Mucosa of descending colon (tissue), 3 donors: ENCODE measurements around the gene CSK. TPM values are rescaled to one million over a fixed set of nuclear protein-coding genes. Genes with fewer than 3 reads are reported as not detected.

Source experiments
- ATAC-seq: fragments of 200-7000 bp; cut with Tn5 transposase; one replicate; pipeline ENCODE4 v1.9.1; 2020; ENCODE audit warnings: mild to moderate bottlenecking, moderate library complexity
- DNase-seq, 3 donors: peaks; one replicate each; pipeline ENCODE4 v3.0.0-alpha.2; 2020
- H3K36me3 ChIP-seq: fragments of 200-600 bp; one replicate; pipeline ENCODE4 v1.8.0; 2021; ENCODE audit warnings: low read depth, mild to moderate bottlenecking
- H3K4me1 ChIP-seq: fragments of 200-600 bp; one replicate; pipeline ENCODE4 v1.8.0; 2021; ENCODE audit warnings: low read depth, mild to moderate bottlenecking
- H3K4me3 ChIP-seq: fragments of 200-600 bp; one replicate; pipeline ENCODE4 v1.8.0; 2021; ENCODE audit warnings: mild to moderate bottlenecking
- H3K9me3 ChIP-seq: fragments of 200-600 bp; one replicate; pipeline ENCODE4 v1.8.0; 2021; ENCODE audit warnings: mild to moderate bottlenecking
- intact Hi-C, 2 donors: fragments of 100-400 bp; cut with DNase I in 1 of 2; cut with micrococcal nuclease in 1 of 2; formaldehyde crosslinking; loops; one replicate each; pipeline versions ENCODE4 v1.11.0 to v1.11.1; 2022; cut with DNase I, micrococcal nuclease
- total RNA-seq, 3 donors: library from RNA; stranded (reverse); fragmentation: NEBNext Ultra II Directional in 2 of 3; extraction: Animal tissue kit (Norgen Biotek cat#: 25700) in 2 of 3; gene quantifications; one replicate each; pipeline versions ENCODE4 v1.2.1 to v1.2.4, GENCODE V29; 2021 to 2023
- TF ChIP-seq, protein P1 (sequence below): fragments of 200-600 bp; IDR thresholded peaks from one replicate; pipeline ENCODE4 v1.8.0; 2022; ENCODE audit warnings: antibody characterized with exemption, mild to moderate bottlenecking
- donor health status: DM: no; HTN: no; CAD: no; lungs with moderate emphysema.
- donor health status: DM: no; HTN: no; CAD: no.
- donor health status: DM: no; HTN: yes; CAD: no.

The CSK gene
- total RNA-seq, 3 donors from 2014 or later: 66.2 to 103 (median 90.5) TPM

DNA sequence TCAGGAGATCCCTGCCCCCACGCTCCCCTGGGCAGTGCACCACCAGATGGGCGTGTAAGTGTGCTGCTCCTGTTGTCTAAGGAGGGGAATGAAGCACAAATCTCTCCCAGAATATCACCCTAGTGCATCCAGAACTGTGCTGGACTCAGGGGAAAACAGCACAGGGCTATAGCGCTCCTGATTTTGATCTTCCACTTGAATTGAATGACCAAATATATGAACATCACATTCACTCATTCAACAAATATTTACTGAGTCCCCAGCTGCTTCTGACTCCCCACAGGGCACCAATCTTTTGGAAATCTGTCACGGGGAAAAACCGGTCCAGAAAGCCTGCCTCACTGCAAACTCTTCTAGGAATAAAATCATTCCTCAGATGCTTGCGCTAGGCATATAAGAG, 47.0 kb downstream of the CSK start:
- ATAC-seq (no peak), DNase-seq (no peak)
- no peak overlapping the region for H3K4me3 ChIP-seq
- intact Hi-C loops: no loop called here
- H3K4me1 ChIP-seq: peaks cover 7% of the 10 kb centered on the region
- no peaks in the 10 kb centered on the region for H3K36me3 ChIP-seq
- no peaks in the 10 kb centered on the region for H3K9me3 ChIP-seq
- TF ChIP-seq, protein P1, sequence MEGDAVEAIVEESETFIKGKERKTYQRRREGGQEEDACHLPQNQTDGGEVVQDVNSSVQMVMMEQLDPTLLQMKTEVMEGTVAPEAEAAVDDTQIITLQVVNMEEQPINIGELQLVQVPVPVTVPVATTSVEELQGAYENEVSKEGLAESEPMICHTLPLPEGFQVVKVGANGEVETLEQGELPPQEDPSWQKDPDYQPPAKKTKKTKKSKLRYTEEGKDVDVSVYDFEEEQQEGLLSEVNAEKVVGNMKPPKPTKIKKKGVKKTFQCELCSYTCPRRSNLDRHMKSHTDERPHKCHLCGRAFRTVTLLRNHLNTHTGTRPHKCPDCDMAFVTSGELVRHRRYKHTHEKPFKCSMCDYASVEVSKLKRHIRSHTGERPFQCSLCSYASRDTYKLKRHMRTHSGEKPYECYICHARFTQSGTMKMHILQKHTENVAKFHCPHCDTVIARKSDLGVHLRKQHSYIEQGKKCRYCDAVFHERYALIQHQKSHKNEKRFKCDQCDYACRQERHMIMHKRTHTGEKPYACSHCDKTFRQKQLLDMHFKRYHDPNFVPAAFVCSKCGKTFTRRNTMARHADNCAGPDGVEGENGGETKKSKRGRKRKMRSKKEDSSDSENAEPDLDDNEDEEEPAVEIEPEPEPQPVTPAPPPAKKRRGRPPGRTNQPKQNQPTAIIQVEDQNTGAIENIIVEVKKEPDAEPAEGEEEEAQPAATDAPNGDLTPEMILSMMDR: no peak

DNA sequence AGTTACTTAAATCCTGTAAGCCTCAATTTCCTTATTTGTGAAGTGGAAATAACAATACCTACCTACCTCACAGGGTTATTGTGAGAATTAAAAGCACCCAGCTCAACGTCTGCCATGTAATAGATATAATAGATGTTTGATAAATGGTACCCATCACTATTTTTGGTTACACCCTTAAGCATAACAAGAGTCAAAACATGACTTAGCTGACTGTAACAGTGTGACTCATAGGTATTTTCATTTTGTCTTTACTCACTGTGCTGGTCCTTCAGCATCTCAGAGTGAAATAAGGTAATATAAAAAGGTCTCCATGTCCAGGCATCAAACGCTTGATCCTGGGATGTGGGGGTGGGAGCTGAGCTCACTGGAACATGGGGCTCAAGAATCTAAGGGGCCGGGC, 47.6 kb downstream of the CSK start:
- DNase-seq: no peak
- TF ChIP-seq, protein P1: no peak
- ATAC-seq: no peak

DNA sequence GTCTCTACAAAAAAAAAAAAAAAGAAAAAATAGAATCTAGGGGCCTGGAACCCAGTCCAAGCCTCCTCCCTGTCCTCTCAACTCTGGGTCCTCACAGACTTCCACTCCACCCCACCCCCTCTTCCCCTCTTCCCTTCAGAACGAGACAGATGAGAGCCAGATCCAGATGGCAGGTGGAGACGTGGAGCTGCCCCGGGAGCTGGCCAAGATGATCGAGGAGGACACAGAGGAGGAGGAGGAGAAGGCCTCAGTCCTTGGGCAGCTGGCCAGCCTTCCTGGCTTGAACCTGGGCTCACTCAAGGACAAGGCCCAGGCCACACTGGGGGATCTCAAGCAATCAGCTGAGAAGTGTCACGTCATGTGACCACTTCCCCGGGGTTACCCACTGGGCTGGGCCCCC, 48.1 kb downstream of the CSK start:
- Histone ChIP-seq H3K4me3 (no peak overlapping the region), H3K9me3 (no peaks in the 10 kb centered on the region), H3K4me1 (peaks cover 7% of the 10 kb centered on the region), H3K36me3 (no peaks in the 10 kb centered on the region)
- DNase-seq (no peak), ATAC-seq (no peak)
- TF ChIP-seq, protein P1: no peak
- intact Hi-C loops: no loop called here

More for the DNA sequence above, 47.6 kb downstream of the CSK start:
- H3K4me3 ChIP-seq: no peak overlapping the region
- peaks cover 7% of the 10 kb centered on the region for H3K4me1 ChIP-seq
- no peaks in the 10 kb centered on the region for H3K9me3 ChIP-seq
- intact Hi-C loops: no loop called here
- no peaks in the 10 kb centered on the region for H3K36me3 ChIP-seq

DNA sequence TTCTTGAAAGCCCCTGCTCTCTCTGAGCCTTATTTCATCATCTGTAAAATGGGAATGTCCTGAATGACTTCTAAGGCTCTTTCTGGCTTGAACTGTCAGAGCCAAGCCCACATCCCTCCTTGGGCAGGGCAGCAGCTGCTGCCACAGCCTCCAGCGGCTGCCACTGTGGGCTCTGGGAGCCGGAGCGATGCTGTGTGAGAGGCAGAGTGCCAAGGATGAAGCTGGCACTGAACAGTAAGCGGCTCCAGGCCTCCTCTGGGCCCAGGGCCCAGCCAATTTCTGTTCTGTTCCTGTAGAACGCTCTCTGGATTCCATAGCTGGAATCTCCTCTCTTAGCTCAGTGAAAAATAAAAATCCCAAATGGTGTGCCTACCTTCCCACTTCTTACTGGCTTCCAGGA, 49.0 kb downstream of the CSK start:
- no peak for ATAC-seq
- Histone ChIP-seq H3K9me3 (no peaks in the 10 kb centered on the region), H3K36me3 (no peaks in the 10 kb centered on the region), H3K4me3 (no peak overlapping the region), H3K4me1 (peaks cover 7% of the 10 kb centered on the region)
- DNase-seq: no peak
- TF ChIP-seq, protein P1: no peak
- intact Hi-C loops: no loop called here

DNA sequence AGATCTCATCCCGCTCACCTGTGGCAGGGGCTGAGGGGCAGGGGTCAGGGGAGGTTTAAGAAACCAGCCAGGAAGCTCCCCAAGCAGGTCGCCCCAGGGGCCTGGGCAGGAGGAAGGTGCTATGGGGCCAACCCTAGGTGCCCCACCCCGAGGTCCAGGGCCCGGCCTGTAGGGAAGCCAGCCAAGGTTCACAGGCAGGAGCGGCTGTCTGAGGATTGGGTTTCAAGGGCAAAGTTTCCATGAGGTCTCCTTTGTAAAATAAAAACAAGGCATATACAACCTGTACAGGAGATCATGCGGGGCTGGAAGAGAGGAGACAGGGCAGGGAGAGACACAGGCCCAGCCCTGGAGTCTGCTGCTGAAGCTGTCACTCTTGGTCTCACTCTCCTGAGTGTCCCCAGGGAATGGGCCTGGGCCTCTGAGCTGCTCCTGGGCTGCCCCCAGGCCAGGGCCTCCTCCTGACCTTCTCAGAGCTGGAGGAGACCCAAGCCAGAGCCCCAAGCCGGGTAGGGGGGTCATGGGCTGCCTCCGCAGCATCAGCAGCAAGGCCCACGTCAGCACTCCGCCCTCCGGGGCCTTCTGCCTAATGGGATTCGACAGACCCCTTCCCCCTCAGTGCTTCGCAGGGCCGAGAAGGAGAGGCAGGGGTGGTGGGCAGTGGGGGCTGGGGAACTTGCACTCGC, 50.1 kb downstream of the CSK start:
- intact Hi-C loops: no loop called here
- ATAC-seq (peak; percentile 83), DNase-seq (peak; percentile 79 to 85 (median 80))
- Histone ChIP-seq H3K9me3 (no peaks in the 10 kb centered on the region), H3K36me3 (no peaks in the 10 kb centered on the region), H3K4me3 (no peak overlapping the region), H3K4me1 (peaks cover 7% of the 10 kb centered on the region)
- TF ChIP-seq, protein P1: no peak
